ENCODE data around the gene LIN7B. TPM values are rescaled to one million over a fixed set of nuclear protein-coding genes. Genes with fewer than 3 reads are reported as not detected.

The LIN7B gene
- total and polyA plus RNA-seq, 2 of the 13 experiments (the other 11 are each of a cell fraction or from before 2014, with no cell fraction given), result 5.3 to 7.6 TPM

DNA sequence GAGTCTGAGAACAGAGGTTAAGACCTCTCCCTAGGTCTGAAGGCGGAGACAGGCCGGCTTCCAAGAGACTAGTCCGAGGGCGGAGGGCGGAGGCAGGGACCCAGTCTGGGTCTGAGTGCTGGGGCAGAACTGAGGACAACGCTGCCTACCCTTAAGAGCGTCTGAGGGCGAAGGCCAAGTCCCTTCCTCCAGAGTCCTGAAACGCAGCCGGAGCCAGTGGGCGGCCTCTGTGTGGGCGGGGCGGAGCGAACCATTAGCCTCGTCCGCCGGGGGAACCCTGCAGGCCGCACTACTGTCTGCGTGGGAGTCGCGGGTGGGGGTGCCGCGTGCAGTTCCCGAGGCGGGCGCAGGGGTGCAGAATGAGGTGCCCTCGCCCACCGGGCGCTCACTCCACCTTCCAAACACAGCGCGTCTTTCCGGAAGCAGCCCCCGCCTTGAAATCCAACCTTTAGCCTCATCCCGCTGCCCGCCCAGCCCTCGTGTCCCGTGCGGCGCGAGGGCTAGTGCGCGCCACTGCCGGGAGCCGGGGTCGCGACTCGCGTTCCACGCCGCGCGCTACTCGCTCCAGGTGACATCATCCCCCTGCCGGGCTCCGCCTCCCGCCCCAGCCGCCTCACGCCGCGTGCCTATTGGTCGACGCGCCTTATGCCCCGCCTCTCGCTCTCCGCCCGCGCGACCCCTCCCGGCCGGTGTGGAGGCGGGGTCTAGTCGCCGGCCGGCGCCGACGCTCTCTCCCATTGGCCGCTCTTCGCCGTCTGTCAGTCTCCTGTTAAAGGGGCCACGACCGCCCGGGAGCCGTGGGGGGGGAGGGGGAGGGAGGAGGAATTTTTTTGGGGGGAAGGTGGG, 4.6 kb downstream of the LIN7B start, which contains the start of gene C19orf73 (continued):
- TF ChIP-seq ZNF644 (CRISPR knock-in tag; IDR thresholded peaks at IDR 0.05; ENCODE audit: low read depth) (no peak), CBX5 (CRISPR knock-in tag; IDR thresholded peaks at IDR 0.05; ENCODE audit: borderline replicate concordance) (peak; percentile 18; the same call in 1 of the 2 replicates), FOXM1 (CRISPR knock-in tag; IDR thresholded peaks at IDR 0.05) (no peak), HCFC1 (IDR thresholded peaks at IDR 0.05; ENCODE audit: low read depth, low read length) (no peak), ZNF512B (CRISPR knock-in tag; IDR thresholded peaks at IDR 0.05; ENCODE audit: borderline replicate concordance) (no peak; the same call in 1 of the 2 replicates), STAT5B (CRISPR knock-in tag; IDR thresholded peaks at IDR 0.05) (no peak), MIER3 (CRISPR knock-in tag; IDR thresholded peaks at IDR 0.05; ENCODE audit: borderline replicate concordance) (no peak), HNRNPLL (IDR thresholded peaks at IDR 0.05; ENCODE audit: low read depth, low read length, poor library complexity, severe bottlenecking) (peak; percentile 52), ZNF317 (CRISPR knock-in tag; IDR thresholded peaks at IDR 0.05) (no peak), PTBP1 (IDR thresholded peaks at IDR 0.05; ENCODE audit: low read depth, low read length, poor library complexity, severe bottlenecking) (no peak), ARNT (IDR thresholded peaks at IDR 0.05) (no peak), TGIF2 (CRISPR knock-in tag; IDR thresholded peaks at IDR 0.05) (0 out of 2 replicates have a peak, but pooled peaks have one; percentile 34), ZNF564 (CRISPR knock-in tag; IDR thresholded peaks at IDR 0.05) (no peak; the same call in 1 of the 2 replicates), EHMT2 (IDR thresholded peaks at IDR 0.05; ENCODE audit: borderline replicate concordance, low read depth, low read length) (no peak), ZNF44 (CRISPR knock-in tag; IDR thresholded peaks at IDR 0.05) (no peak; the same call in 1 of the 2 replicates), ZNF766 (CRISPR knock-in tag; IDR thresholded peaks at IDR 0.05; ENCODE audit: borderline replicate concordance) (no peak), HNRNPUL1 (IDR thresholded peaks at IDR 0.05; ENCODE audit: low read depth, low read length) (no peak), ZNF207 (IDR thresholded peaks at IDR 0.05; ENCODE audit: borderline replicate concordance) (no peak), KLF16 (CRISPR knock-in tag; IDR thresholded peaks at IDR 0.05) (peak in 1 of 2 experiments; percentile 63; a peak in 1 of 4 replicates), ZNF572 (CRISPR knock-in tag; IDR thresholded peaks at IDR 0.05) (no peak), FOXP4 (CRISPR knock-in tag; IDR thresholded peaks at IDR 0.05) (peak; percentile 61; the same call in 1 of the 2 replicates), ELK4 (CRISPR knock-in tag; IDR thresholded peaks at IDR 0.05; ENCODE audit: borderline replicate concordance) (no peak)
- TF ChIP-seq, protein P1, sequence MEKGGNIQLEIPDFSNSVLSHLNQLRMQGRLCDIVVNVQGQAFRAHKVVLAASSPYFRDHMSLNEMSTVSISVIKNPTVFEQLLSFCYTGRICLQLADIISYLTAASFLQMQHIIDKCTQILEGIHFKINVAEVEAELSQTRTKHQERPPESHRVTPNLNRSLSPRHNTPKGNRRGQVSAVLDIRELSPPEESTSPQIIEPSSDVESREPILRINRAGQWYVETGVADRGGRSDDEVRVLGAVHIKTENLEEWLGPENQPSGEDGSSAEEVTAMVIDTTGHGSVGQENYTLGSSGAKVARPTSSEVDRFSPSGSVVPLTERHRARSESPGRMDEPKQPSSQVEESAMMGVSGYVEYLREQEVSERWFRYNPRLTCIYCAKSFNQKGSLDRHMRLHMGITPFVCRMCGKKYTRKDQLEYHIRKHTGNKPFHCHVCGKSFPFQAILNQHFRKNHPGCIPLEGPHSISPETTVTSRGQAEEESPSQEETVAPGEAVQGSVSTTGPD (CRISPR knock-in tag; IDR thresholded peaks at IDR 0.05), result no peak

Data from HepG2 (cell line).